ENCODE measurements around the gene HSPB1. TPM values are rescaled to one million over a fixed set of nuclear protein-coding genes. Genes with fewer than 3 reads are reported as not detected.
A peak's percentile ranks its signal among the peaks of the same experiment; 100 is the strongest.

HSPB1 gene
- total and polyA plus RNA-seq, 2 experiments from 2014 or later = 186 to 1,525 TPM

DNA sequence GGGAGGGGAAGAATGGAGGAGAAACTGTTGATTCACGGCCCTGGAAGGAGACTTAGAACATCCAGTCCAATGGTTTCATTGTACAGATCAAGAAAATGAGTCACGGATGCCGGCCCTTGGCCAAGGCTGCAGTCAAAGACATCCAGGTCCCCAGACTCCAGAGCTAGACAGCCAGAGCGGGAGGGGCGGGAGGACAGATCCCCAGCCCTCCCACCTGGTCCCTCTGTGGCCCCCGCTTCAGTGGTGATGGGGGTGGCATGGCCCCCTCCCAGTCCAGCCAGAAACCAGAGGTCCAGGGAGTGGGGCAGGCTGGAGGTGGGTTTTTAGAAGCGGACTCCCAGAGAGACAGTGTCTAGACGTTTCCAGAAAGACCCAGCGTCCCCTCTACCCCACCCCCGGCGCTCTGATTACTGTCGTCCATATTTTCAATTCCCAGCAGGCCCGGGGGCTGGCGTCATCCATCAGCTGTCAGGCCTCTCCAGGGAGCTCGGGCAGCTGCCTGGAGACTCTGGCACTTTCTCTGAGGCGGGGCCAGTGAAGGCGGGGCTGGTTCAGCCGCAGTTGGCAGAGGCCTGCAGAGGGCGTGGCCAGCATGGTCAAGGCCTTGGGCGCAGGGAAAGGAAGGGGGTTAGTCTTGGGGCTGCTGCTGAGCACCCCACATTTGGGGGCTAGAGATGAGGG, 8.0 kb upstream of the HSPB1 start:
- Histone ChIP-seq H2AFZ (peak overlapping the region; percentile 28), H3K79me2 (no peaks in the 10 kb centered on the region), H3K36me3 (replicated peaks; ENCODE audit: insufficient read depth, low read depth) (no peaks in the 10 kb centered on the region), H3K9me3 (ENCODE audit: low read depth) (no peaks in the 10 kb centered on the region), H3K27me3 (no peaks in the 10 kb centered on the region), H3K4me3 (no peak overlapping the region), H3K27ac (peak overlapping the region; percentile 90), H3K4me1 (ENCODE audit: insufficient read depth) (peaks cover 17% of the 10 kb centered on the region), H3K9me2 (replicated peaks; ENCODE audit: insufficient read depth) (no peaks in the 10 kb centered on the region), H4K20me1 (ENCODE audit: insufficient read depth, poor library complexity, severe bottlenecking) (no peaks in the 10 kb centered on the region), H3K4me2 (peak overlapping the region; percentile 67)
- TF ChIP-seq EZH2 (IDR thresholded peaks at IDR 0.05; ENCODE audit: borderline replicate concordance) = no peak
- TF ChIP-seq EZH2phosphoT487 (IDR thresholded peaks at IDR 0.05; ENCODE audit: low read depth, severe bottlenecking, unreplicated experiment) = no peak
- TF ChIP-seq, protein P1, sequence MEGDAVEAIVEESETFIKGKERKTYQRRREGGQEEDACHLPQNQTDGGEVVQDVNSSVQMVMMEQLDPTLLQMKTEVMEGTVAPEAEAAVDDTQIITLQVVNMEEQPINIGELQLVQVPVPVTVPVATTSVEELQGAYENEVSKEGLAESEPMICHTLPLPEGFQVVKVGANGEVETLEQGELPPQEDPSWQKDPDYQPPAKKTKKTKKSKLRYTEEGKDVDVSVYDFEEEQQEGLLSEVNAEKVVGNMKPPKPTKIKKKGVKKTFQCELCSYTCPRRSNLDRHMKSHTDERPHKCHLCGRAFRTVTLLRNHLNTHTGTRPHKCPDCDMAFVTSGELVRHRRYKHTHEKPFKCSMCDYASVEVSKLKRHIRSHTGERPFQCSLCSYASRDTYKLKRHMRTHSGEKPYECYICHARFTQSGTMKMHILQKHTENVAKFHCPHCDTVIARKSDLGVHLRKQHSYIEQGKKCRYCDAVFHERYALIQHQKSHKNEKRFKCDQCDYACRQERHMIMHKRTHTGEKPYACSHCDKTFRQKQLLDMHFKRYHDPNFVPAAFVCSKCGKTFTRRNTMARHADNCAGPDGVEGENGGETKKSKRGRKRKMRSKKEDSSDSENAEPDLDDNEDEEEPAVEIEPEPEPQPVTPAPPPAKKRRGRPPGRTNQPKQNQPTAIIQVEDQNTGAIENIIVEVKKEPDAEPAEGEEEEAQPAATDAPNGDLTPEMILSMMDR (IDR thresholded peaks at IDR 0.05; ENCODE audit: poor library complexity) = no peak
- 64% methylated on average over 17 of the region's 20 CpGs for WGBS (ENCODE audit: low lambda C conversion rate, missing lambda C conversion rate)
- peak; percentile 89 for DNase-seq (ENCODE audit: low spot score)

DNA sequence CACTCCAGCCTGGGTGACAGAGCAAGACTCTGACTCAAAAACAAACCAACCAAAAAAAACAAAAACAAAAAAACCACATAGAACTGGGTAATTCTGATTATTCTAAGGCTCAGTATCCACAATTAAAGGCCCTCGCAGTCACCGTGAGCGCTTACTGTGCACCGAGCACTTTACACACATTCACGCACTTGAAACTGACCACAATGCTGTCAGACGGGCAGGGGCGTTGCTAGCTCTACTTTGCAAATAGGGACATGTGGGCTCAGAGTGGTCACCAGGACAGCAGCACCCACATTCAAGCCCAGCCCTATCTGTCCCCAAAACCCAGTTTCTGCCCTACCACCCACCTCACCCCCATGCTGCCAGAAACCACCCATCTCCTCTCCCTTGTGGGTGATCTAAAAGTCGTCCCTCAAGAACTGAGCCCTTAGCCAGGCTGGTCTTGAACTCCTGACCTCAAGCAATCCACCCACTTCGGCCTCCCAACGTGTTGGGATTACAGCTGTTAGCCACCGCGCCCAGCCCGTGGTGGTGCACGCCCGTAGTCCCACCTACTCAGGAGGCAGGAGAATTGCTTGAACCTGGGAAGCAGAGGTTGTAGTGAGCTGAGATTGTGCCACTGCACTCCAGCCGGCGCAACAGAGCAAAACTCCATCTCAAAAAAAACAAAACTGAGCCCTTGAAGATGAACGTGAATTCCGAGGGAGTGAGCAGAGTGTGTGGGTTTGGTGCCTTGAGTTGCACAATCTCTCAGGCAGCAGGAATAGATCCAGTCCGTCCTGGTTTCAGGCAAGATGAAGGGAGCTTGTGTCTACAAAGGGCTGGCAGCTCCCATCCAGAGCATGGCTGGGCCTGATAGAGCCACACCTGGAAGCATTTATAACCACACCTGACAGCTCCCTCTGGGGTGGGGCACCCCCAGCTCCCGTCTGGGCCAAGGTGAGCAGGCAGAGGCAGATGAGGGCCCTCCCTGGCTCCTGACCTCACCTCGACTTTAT, 5.4 kb upstream of the HSPB1 start:
- H3K36me3 ChIP-seq (replicated peaks; ENCODE audit: insufficient read depth, low read depth) = no peaks in the 10 kb centered on the region
- WGBS (ENCODE audit: low lambda C conversion rate, missing lambda C conversion rate) = 70% methylated on average over 22 of the region's 22 CpGs
- no peaks in the 10 kb centered on the region for H4K20me1 ChIP-seq (ENCODE audit: insufficient read depth, poor library complexity, severe bottlenecking)
- H2AFZ ChIP-seq = no peak overlapping the region
- H3K9me3 ChIP-seq (ENCODE audit: low read depth) = no peaks in the 10 kb centered on the region
- no peak overlapping the region for H3K4me3 ChIP-seq
- TF ChIP-seq, protein P1 (IDR thresholded peaks at IDR 0.05; ENCODE audit: poor library complexity) = no peak
- TF ChIP-seq EZH2phosphoT487 (IDR thresholded peaks at IDR 0.05; ENCODE audit: low read depth, severe bottlenecking, unreplicated experiment) (no peak), EZH2 (IDR thresholded peaks at IDR 0.05; ENCODE audit: borderline replicate concordance) (no peak)
- H3K4me2 ChIP-seq = no peak overlapping the region
- peaks cover 8% of the 10 kb centered on the region for H3K4me1 ChIP-seq (ENCODE audit: insufficient read depth)
- H3K79me2 ChIP-seq = no peaks in the 10 kb centered on the region
- no peaks in the 10 kb centered on the region for H3K9me2 ChIP-seq (replicated peaks; ENCODE audit: insufficient read depth)
- peak; percentile 84 for DNase-seq (ENCODE audit: low spot score)
- H3K27ac ChIP-seq = peak overlapping the region; percentile 59
- no peaks in the 10 kb centered on the region for H3K27me3 ChIP-seq

DNA sequence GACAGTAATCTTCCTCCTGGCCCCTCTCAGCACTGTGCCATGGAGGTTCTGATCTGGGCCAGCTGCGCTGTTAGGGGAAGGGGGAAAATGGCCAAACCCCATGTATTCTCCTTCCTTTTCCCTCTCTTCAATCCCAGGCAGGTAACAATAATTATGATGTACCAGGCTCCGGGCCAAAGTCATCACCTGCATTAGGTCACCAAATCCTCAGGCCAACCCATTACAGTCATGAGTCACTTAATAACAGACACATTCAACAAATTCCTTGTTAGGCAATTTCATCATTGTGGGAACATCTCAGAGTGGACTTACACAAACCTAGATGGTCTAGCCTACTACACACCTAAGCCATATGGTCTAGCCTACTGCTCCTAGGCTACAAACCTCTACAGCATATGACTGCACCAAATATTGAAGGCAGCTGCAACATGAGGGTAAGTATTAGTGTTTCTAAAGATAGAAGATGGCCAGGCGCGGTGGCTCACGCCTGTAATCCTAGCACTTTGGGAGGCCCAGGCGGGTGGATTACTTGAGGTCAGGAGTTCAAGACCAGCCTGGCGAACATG, 2.2 kb upstream of the HSPB1 start:
- H3K9me3 ChIP-seq (ENCODE audit: low read depth) = no peaks in the 10 kb centered on the region
- H3K4me2 ChIP-seq = no peak overlapping the region
- 86% methylated on average over 7 of the region's 7 CpGs for WGBS (ENCODE audit: low lambda C conversion rate, missing lambda C conversion rate)
- H3K4me1 ChIP-seq (ENCODE audit: insufficient read depth) = no peaks in the 10 kb centered on the region
- no peak overlapping the region for H3K4me3 ChIP-seq
- no peaks in the 10 kb centered on the region for H3K79me2 ChIP-seq
- H3K27ac ChIP-seq = no peak overlapping the region
- no peak overlapping the region for H2AFZ ChIP-seq
- no peaks in the 10 kb centered on the region for H3K9me2 ChIP-seq (replicated peaks; ENCODE audit: insufficient read depth)
- TF ChIP-seq EZH2phosphoT487 (IDR thresholded peaks at IDR 0.05; ENCODE audit: low read depth, severe bottlenecking, unreplicated experiment) (no peak), EZH2 (IDR thresholded peaks at IDR 0.05; ENCODE audit: borderline replicate concordance) (no peak)
- TF ChIP-seq, protein P1 (IDR thresholded peaks at IDR 0.05; ENCODE audit: poor library complexity) = no peak
- no peaks in the 10 kb centered on the region for H3K27me3 ChIP-seq
- H4K20me1 ChIP-seq (ENCODE audit: insufficient read depth, poor library complexity, severe bottlenecking) = no peaks in the 10 kb centered on the region
- no peaks in the 10 kb centered on the region for H3K36me3 ChIP-seq (replicated peaks; ENCODE audit: insufficient read depth, low read depth)
- DNase-seq (ENCODE audit: low spot score) = peak; percentile 65

Measured in hepatocyte (in vitro differentiated cells).